ENCODE results near the gene LOXL4.

The LOXL4 gene

GRCh38 chr10:98217801-98218200 is 50.2 kb downstream of the LOXL4 start:
- no peaks in the 10 kb centered on the region for H3K79me1 ChIP-seq (ENCODE audit: low read length)
- H4K8ac ChIP-seq (ENCODE audit: low read depth, low read length), result no peak overlapping the region
- H2BK12ac ChIP-seq (ENCODE audit: low read length), result no peak overlapping the region
- peaks cover 0 to 2% of the 10 kb centered on the region in 2 experiments for H3K36me3 ChIP-seq (ENCODE audit: control insufficient read depth in 1 of 2, insufficient read depth in 2 of 2, low read length in 2 of 2)
- DNase-seq, result no peak
- no peak overlapping the region for H2AFZ ChIP-seq (ENCODE audit: insufficient read depth, low read length, poor library complexity)
- H2AK5ac ChIP-seq (ENCODE audit: low read length), result no peak overlapping the region
- no peak overlapping the region for H4K91ac ChIP-seq (ENCODE audit: low read depth, low read length)
- H3K4me2 ChIP-seq (ENCODE audit: low read length), result no peak overlapping the region
- H3K9me3 ChIP-seq (ENCODE audit: insufficient read depth, low read depth, low read length), result no peaks in the 10 kb centered on the region
- H3K27me3 ChIP-seq (ENCODE audit: insufficient read depth, low read length), result no peaks in the 10 kb centered on the region
- H3K4me1 ChIP-seq (ENCODE audit: control insufficient read depth in 1 of 2, insufficient read depth in 2 of 2, low read length in 2 of 2), result no peaks in the 10 kb centered on the region
- no peak overlapping the region for H3K18ac ChIP-seq (ENCODE audit: low read length)
- no peaks in the 10 kb centered on the region for H3K79me2 ChIP-seq (ENCODE audit: control insufficient read depth, insufficient read depth, low read length, poor library complexity)
- H3K23ac ChIP-seq (ENCODE audit: low read length), result no peak overlapping the region
- H2BK120ac ChIP-seq (ENCODE audit: insufficient read depth, low read length, poor library complexity), result no peak overlapping the region
- WGBS (ENCODE audit: extremely low coverage, insufficient coverage, insufficient read length), result no CpG with 5 or more reads among the region's 1 CpG
- H3K4me3 ChIP-seq (ENCODE audit: low read depth, low read length), result no peak overlapping the region
- H3K27ac ChIP-seq (ENCODE audit: low read depth, low read length), result no peak overlapping the region
- H3K4ac ChIP-seq (ENCODE audit: low read depth, low read length), result no peak overlapping the region
- no peak overlapping the region for H2BK5ac ChIP-seq (ENCODE audit: low read depth, low read length, poor library complexity)
- H3K14ac ChIP-seq (ENCODE audit: low read length), result no peak overlapping the region
- H3K9ac ChIP-seq (ENCODE audit: low read length), result no peak overlapping the region
- no peak overlapping the region for H4K12ac ChIP-seq (ENCODE audit: low read depth, low read length)

- Histone ChIP-seq H3K27ac (ENCODE audit: low read depth, low read length) (no peak overlapping the region), H4K91ac (ENCODE audit: low read depth, low read length) (no peak overlapping the region), H3K4ac (ENCODE audit: low read depth, low read length) (no peak overlapping the region), H2AFZ (ENCODE audit: insufficient read depth, low read length, poor library complexity) (no peak overlapping the region), H2BK120ac (ENCODE audit: insufficient read depth, low read length, poor library complexity) (no peak overlapping the region), H2BK5ac (ENCODE audit: low read depth, low read length, poor library complexity) (no peak overlapping the region), H3K4me2 (ENCODE audit: low read length) (no peak overlapping the region), H3K36me3 (ENCODE audit: control insufficient read depth in 1 of 2, insufficient read depth in 2 of 2, low read length in 2 of 2) (peaks cover 0 to 2% of the 10 kb centered on the region in 2 experiments), H2AK5ac (ENCODE audit: low read length) (no peak overlapping the region), H3K9ac (ENCODE audit: low read length) (no peak overlapping the region), H3K23ac (ENCODE audit: low read length) (no peak overlapping the region), H3K18ac (ENCODE audit: low read length) (no peak overlapping the region), H3K27me3 (ENCODE audit: insufficient read depth, low read length) (no peaks in the 10 kb centered on the region), H3K79me1 (ENCODE audit: low read length) (no peaks in the 10 kb centered on the region), H3K9me3 (ENCODE audit: insufficient read depth, low read depth, low read length) (no peaks in the 10 kb centered on the region), H3K4me1 (ENCODE audit: control insufficient read depth in 1 of 2, insufficient read depth in 2 of 2, low read length in 2 of 2) (peaks cover 0 to 3% of the 10 kb centered on the region in 2 experiments), H3K14ac (ENCODE audit: low read length) (no peak overlapping the region), H3K79me2 (ENCODE audit: control insufficient read depth, insufficient read depth, low read length, poor library complexity) (no peaks in the 10 kb centered on the region), H2BK12ac (ENCODE audit: low read length) (no peak overlapping the region), H4K12ac (ENCODE audit: low read depth, low read length) (no peak overlapping the region), H3K4me3 (ENCODE audit: low read depth, low read length) (no peak overlapping the region), H4K8ac (ENCODE audit: low read depth, low read length) (no peak overlapping the region)
- no CpG with 5 or more reads among the region's 2 CpGs for WGBS (ENCODE audit: extremely low coverage, insufficient coverage, insufficient read length)
- DNase-seq, result no peak
These were observed 52.6 kb downstream of the LOXL4 start for GRCh38 chr10:98215373-98215772.

- Histone ChIP-seq H3K79me1 (ENCODE audit: low read length) (no peaks in the 10 kb centered on the region), H3K27me3 (ENCODE audit: insufficient read depth, low read length) (no peaks in the 10 kb centered on the region), H2AFZ (ENCODE audit: insufficient read depth, low read length, poor library complexity) (no peak overlapping the region), H3K27ac (ENCODE audit: low read depth, low read length) (no peak overlapping the region), H4K8ac (ENCODE audit: low read depth, low read length) (no peak overlapping the region), H3K14ac (ENCODE audit: low read length) (no peak overlapping the region), H3K9me3 (ENCODE audit: insufficient read depth, low read depth, low read length) (no peaks in the 10 kb centered on the region), H2BK12ac (ENCODE audit: low read length) (no peak overlapping the region), H2BK120ac (ENCODE audit: insufficient read depth, low read length, poor library complexity) (no peak overlapping the region), H3K4ac (ENCODE audit: low read depth, low read length) (no peak overlapping the region), H4K91ac (ENCODE audit: low read depth, low read length) (no peak overlapping the region), H3K36me3 (ENCODE audit: control insufficient read depth in 1 of 2, insufficient read depth in 2 of 2, low read length in 2 of 2) (peaks cover 0 to 2% of the 10 kb centered on the region in 2 experiments), H2BK5ac (ENCODE audit: low read depth, low read length, poor library complexity) (no peak overlapping the region), H3K79me2 (ENCODE audit: control insufficient read depth, insufficient read depth, low read length, poor library complexity) (no peaks in the 10 kb centered on the region), H2AK5ac (ENCODE audit: low read length) (no peak overlapping the region), H4K12ac (ENCODE audit: low read depth, low read length) (no peak overlapping the region), H3K4me2 (ENCODE audit: low read length) (no peak overlapping the region), H3K4me1 (ENCODE audit: control insufficient read depth in 1 of 2, insufficient read depth in 2 of 2, low read length in 2 of 2) (peaks cover 0 to 3% of the 10 kb centered on the region in 2 experiments), H3K9ac (ENCODE audit: low read length) (no peak overlapping the region), H3K4me3 (ENCODE audit: low read depth, low read length) (no peak overlapping the region), H3K23ac (ENCODE audit: low read length) (no peak overlapping the region), H3K18ac (ENCODE audit: low read length) (no peak overlapping the region)
- DNase-seq, result no peak
- WGBS (ENCODE audit: extremely low coverage, insufficient coverage, insufficient read length), result no CpG with 5 or more reads among the region's 1 CpG
These were observed 54.3 kb downstream of the LOXL4 start for GRCh38 chr10:98213740-98214139.

GRCh38 chr10:98212196-98212595 is 55.8 kb downstream of the LOXL4 start:
- peak; percentile 85 to 96 for DNase-seq
- no peak overlapping the region for H3K23ac ChIP-seq (ENCODE audit: low read length)
- H3K4me1 ChIP-seq (ENCODE audit: control insufficient read depth in 1 of 2, insufficient read depth in 2 of 2, low read length in 2 of 2), result peaks cover 0 to 3% of the 10 kb centered on the region in 2 experiments
- no peaks in the 10 kb centered on the region for H3K27me3 ChIP-seq (ENCODE audit: insufficient read depth, low read length)
- no peak overlapping the region for H3K14ac ChIP-seq (ENCODE audit: low read length)
- no peak overlapping the region for H3K4me2 ChIP-seq (ENCODE audit: low read length)
- H2BK12ac ChIP-seq (ENCODE audit: low read length), result no peak overlapping the region
- no peak overlapping the region for H4K12ac ChIP-seq (ENCODE audit: low read depth, low read length)
- no peak overlapping the region for H2AFZ ChIP-seq (ENCODE audit: insufficient read depth, low read length, poor library complexity)
- no peak overlapping the region for H2BK5ac ChIP-seq (ENCODE audit: low read depth, low read length, poor library complexity)
- H3K4me3 ChIP-seq (ENCODE audit: low read depth, low read length), result no peak overlapping the region
- no peak overlapping the region for H3K9ac ChIP-seq (ENCODE audit: low read length)
- no peaks in the 10 kb centered on the region for H3K79me1 ChIP-seq (ENCODE audit: low read length)
- no peak overlapping the region for H3K4ac ChIP-seq (ENCODE audit: low read depth, low read length)
- H3K79me2 ChIP-seq (ENCODE audit: control insufficient read depth, insufficient read depth, low read length, poor library complexity), result no peaks in the 10 kb centered on the region
- no peak overlapping the region for H3K27ac ChIP-seq (ENCODE audit: low read depth, low read length)
- no peak overlapping the region for H3K18ac ChIP-seq (ENCODE audit: low read length)
- WGBS (ENCODE audit: extremely low coverage, insufficient coverage, insufficient read length), result no CpG with 5 or more reads among the region's 1 CpG
- H2AK5ac ChIP-seq (ENCODE audit: low read length), result no peak overlapping the region
- H3K36me3 ChIP-seq (ENCODE audit: control insufficient read depth in 1 of 2, insufficient read depth in 2 of 2, low read length in 2 of 2), result peaks cover 2% of the 10 kb centered on the region in 2 experiments
- H4K8ac ChIP-seq (ENCODE audit: low read depth, low read length), result no peak overlapping the region
- no peaks in the 10 kb centered on the region for H3K9me3 ChIP-seq (ENCODE audit: insufficient read depth, low read depth, low read length)
- no peak overlapping the region for H4K91ac ChIP-seq (ENCODE audit: low read depth, low read length)
- no peak overlapping the region for H2BK120ac ChIP-seq (ENCODE audit: insufficient read depth, low read length, poor library complexity)
